Adrenal gland (tissue), 12 donors: ENCODE results near the gene RHOB. TPM values are rescaled to one million over a fixed set of nuclear protein-coding genes. Genes with fewer than 3 reads are reported as not detected.
"Not testable (repeated sequence)": the region's sequence is repeated elsewhere in the genome, so short reads cannot be mapped to it uniquely, and the experiment has no call there.

Experiments used
- DNase-seq, 7 donors: peaks; one replicate each; pipeline ENCODE4 v3.0.0-alpha.2; 2019 to 2020
- H3K27ac ChIP-seq, 5 donors: fragments of 200-600 bp; sonication (generic) in 4 of 5; 1 replicate in 3 of 5; 2 replicates in 2 of 5; pipeline versions ENCODE4 v1.5.1 to v1.8.0; 2016 to 2020; ENCODE audit warnings: mild to moderate bottlenecking in 1 of 5
- H3K27me3 ChIP-seq: fragments of 200-600 bp; 2 replicates; pipeline ENCODE4 v1.8.0; 2021
- H3K36me3 ChIP-seq, 2 donors: fragments of 200-600 bp; replicated peaks in 1 of 2; 1 replicate in 1 of 2; 2 replicates in 1 of 2; pipeline versions ENCODE4 v1.5.1 to v1.8.0; 2018 to 2022
- H3K4me1 ChIP-seq, 2 donors: fragments of 200-600 bp; replicated peaks in 1 of 2; 1 replicate in 1 of 2; 2 replicates in 1 of 2; pipeline versions ENCODE4 v1.5.1 to v1.8.0; 2018 to 2021
- H3K4me3 ChIP-seq, 4 donors: fragments of 200-600 bp; sonication (generic) in 3 of 4; one replicate each; pipeline ENCODE4 v1.5.1; 2016 to 2018
- H3K9me3 ChIP-seq, 3 donors: fragments of 200-600 bp; sonication (generic) in 1 of 3; replicated peaks in 1 of 3; 1 replicate in 2 of 3; 2 replicates in 1 of 3; pipeline versions ENCODE4 v1.5.1 to v1.8.0; 2016 to 2021
- CTCF ChIP-seq, 6 experiments: fragments of 450-650 bp in 4 of 6; fragments of 200-600 bp in 2 of 6; sonication (generic) in 1 of 6; IDR thresholded peaks; 1 replicate in 5 of 6; 2 replicates in 1 of 6; pipeline versions ENCODE4 v1.5.1 to v1.8.0; 2016 to 2021; ENCODE audit warnings: antibody characterized with exemption in 6 of 6, mild to moderate bottlenecking in 2 of 6, moderate library complexity in 1 of 6
- POLR2A ChIP-seq, 2 donors: fragments of 450-650 bp; IDR thresholded peaks; one replicate each; pipeline ENCODE4 v1.6.1; 2017; ENCODE audit warnings: antibody characterized with exemption in 2 of 2, mild to moderate bottlenecking in 2 of 2, moderate library complexity in 1 of 2
- WGBS, 4 donors: extraction: QIAGEN DNeasy Blood & Tissue Kit in 2 of 4; methylation state at CpG; one replicate each; pipeline versions ENCODE4 v1.1.5 to v1.1.7; 2013 to 2017; 5-methylcytosine and 5-hydroxymethylcytosine counted together
- intact Hi-C, 2 donors: fragments of 100-400 bp; cut with DNase I; formaldehyde crosslinking; loops; one replicate each; pipeline versions ENCODE4 v1.14.1 to v1.15.0; 2022 to 2023
- polyA plus RNA-seq, 3 donors: library from polyadenylated mRNA; stranded (reverse); fragments of 200-250 nt in 2 of 3; fragments of 350-450 nt in 1 of 3; fragmentation: Illumina TruSeq in 1 of 3; extraction: RNeasy Lipid Tissue Mini Kit (QIAGEN cat#74804) in 1 of 3; gene quantifications; one replicate each; pipeline ENCODE4 v1.2.3, GENCODE V29; 2013 to 2014
- total RNA-seq, 9 donors: library from RNA; depleted of rRNA in 4 of 9; stranded (reverse); fragments of >200 nt in 4 of 9; fragments of 120-200 nt in 1 of 9; fragmentation: NEBNext Ultra II Directional in 1 of 9; extraction: Animal tissue kit (Norgen Biotek cat#: 25700) in 1 of 9; gene quantifications; one replicate each; pipeline versions ENCODE4 v1.1.0 to v1.2.4, GENCODE V29; 2013 to 2023
- donor health status: healthy with polysubstance abuse.
- donor health status: Bipolar disorder and iron deficiency.
- donor health status: DM: yes; HTN: yes; CAD: no.
- donor health status: DM: no; HTN: no; CAD: no.
- donor health status: DM: no; HTN: no; CAD: no.
- donor health status: DM: yes; HTN: yes; CAD: no.

Gene RHOB
- total and polyA plus RNA-seq, 12 donors, result 130 to 1,281 (median 417) TPM

GRCh38 chr2:20456636-20457426, 10.0 kb downstream of the RHOB start:
- TF ChIP-seq POLR2A (IDR thresholded peaks at IDR 0.05) (no peak), CTCF (IDR thresholded peaks at IDR 0.05) (no peak)
- peak in 2 of 7 donors; percentile 12 to 23 for DNase-seq
- Histone ChIP-seq H3K4me1 (peaks cover 0 to 10% of the 10 kb centered on the region in 2 donors), H3K27me3 (no peaks in the 10 kb centered on the region), H3K4me3 (no peak overlapping the region), H3K36me3 (no peaks in the 10 kb centered on the region), H3K27ac (peak overlapping the region in 3 of 5 donors; percentile 70 to 88 (median 73)), H3K9me3 (no peaks in the 10 kb centered on the region)
- 73 to 85% (median 78%) methylated on average over 3 of the region's 3 CpGs for WGBS, 4 donors
- intact Hi-C loops, result no loop called here

- intact Hi-C loops, result no loop called here
- no peak for TF ChIP-seq POLR2A (IDR thresholded peaks at IDR 0.05)
- no peak for TF ChIP-seq CTCF (IDR thresholded peaks at IDR 0.05)
- Histone ChIP-seq H3K27ac (no peak overlapping the region), H3K4me3 (no peak overlapping the region), H3K9me3 (no peaks in the 10 kb centered on the region), H3K36me3 (no peaks in the 10 kb centered on the region), H3K27me3 (no peaks in the 10 kb centered on the region), H3K4me1 (peaks cover 0 to 10% of the 10 kb centered on the region in 2 donors)
- DNase-seq, result peak in 3 of 7 donors; percentile 9 to 37 (median 14)
- WGBS, 4 donors, result 92 to 96% (median 94%) methylated on average over 9 to 10 of the region's 10 CpGs
These were observed 11.1 kb downstream of the RHOB start for GRCh38 chr2:20457661-20458630.

- intact Hi-C loops, H3K27ac ChIP-seq, H3K36me3 ChIP-seq, H3K9me3 ChIP-seq, H3K4me1 ChIP-seq, H3K4me3 ChIP-seq, H3K27me3 ChIP-seq: not testable (repeated sequence)
- WGBS, 4 donors, result 86 to 100% (median 93%) methylated on average over 2 to 5 of the region's 5 CpGs
- peak in 3 of 7 donors; percentile 12 to 37 (median 14) for DNase-seq
These were observed 12.0 kb downstream of the RHOB start for GRCh38 chr2:20458737-20459484.

- H3K27me3 ChIP-seq, result no peaks in the 10 kb centered on the region
- no peaks in the 10 kb centered on the region for H3K36me3 ChIP-seq
- H3K4me1 ChIP-seq, result peaks cover 9 to 18% of the 10 kb centered on the region in 2 donors
- no peaks in the 10 kb centered on the region for H3K9me3 ChIP-seq
- peak in 2 of 7 donors; percentile 19 to 64 for DNase-seq
- H3K4me3 ChIP-seq, result no peak overlapping the region
- 72 to 92% (median 77%) methylated on average over 4 of the region's 4 CpGs for WGBS, 4 donors
- intact Hi-C loops, result no loop called here
- no peak for TF ChIP-seq CTCF (IDR thresholded peaks at IDR 0.05)
- TF ChIP-seq POLR2A (IDR thresholded peaks at IDR 0.05), result no peak
- H3K27ac ChIP-seq, result peak overlapping the region; percentile 28 to 94 (median 73)
These were observed 19.0 kb downstream of the RHOB start for GRCh38 chr2:20465716-20466394.
